ENCODE data around the gene TMEM132C.
A peak's percentile ranks its signal among the peaks of the same experiment; 100 is the strongest.

TMEM132C gene

DNA sequence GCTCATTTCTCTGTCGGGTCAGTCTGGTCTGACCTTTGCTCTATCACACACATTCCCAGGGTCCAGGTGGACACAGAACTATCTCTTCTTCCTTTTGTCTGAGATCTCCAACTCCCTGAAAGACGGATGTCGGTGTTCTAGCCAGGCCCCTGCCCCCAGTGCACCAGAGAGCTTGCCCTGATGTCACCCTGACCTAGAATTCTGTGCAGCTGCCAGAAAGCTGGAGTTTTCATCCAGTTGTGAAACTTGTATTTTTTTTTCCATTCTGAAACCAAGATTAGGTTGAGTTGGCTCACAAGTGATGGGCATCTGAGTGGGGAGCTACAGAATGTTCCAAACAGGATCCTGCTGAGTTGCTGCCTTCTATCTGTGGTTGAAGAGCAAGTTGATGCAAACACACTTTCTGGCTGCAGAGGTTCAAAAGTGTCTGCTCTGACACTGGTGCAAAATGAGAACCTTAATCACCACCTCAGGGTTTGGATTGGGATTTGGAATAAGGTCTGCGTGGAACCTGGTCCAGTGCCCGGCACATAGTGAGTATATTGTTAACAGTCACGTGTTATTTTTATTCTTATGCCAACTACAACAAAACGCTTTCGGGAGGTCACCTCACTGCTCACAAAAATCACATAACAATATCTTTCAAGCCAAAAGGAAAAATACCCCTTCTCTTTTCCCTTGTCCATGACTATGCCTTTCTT, 345.3 kb downstream of the TMEM132C start:
- no peak for DNase-seq (ENCODE audit: low spot score)

DNA sequence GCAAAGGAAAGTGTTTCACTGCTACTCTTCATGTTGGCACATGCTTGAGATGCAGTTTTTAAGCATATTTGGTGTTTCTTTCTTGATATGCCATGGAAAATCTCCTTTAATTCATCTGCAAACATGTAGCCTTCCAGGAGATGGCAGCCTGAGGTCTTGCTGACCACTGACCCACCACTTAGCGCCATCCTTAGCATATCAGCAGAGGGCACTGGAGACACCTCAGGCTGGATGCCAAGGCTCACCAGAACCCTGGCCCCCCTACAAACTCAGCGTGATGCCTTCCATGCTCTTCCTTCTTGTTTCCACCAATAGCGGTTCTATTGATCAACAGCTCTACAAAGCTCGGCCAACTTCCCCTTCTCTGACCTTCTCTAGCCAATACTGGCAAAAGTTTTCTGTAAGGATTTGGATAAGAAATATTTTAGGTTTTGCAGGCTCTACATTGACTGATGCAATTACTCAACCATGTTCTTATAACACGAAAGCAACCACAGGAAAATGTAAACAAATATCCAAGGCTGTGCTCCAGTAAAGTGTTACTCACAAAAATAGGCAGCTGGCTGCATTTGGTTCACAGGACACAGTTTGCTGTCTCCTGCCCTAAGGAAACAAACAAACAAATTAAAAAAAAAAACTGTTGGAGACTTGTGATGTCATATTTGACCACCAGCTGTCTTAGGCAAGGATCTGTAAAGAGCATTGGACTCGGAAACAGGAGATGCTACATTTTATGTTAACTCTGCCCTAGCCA, 347.0 kb downstream of the TMEM132C start:
- no peak for DNase-seq (ENCODE audit: low spot score)

DNA sequence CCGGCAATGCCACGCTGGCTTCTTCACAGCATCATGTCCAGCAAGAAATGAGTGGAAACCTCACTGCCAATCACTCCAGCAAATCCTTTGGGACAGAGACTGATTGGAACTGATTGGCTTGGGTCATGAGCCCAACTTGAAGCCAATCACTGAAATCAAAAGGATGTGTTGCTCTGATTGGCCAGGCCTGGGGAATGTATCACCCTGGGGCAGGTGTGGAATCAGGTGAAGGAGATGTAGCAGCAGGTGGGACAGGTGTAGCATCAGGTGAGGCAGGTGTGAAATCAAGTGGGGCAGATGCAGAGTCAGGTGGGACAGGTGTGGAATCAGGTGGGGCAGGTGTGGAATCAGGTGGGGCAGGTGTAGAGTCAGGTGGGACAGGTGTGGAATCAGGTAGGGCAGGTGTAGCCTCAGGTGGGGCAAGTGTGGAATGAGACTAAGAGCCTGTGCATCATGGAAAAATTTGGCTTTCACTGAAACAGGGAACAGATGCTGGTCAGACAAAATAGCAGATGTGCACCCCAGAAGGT, 350.4 kb downstream of the TMEM132C start:
- no peak for DNase-seq (ENCODE audit: low spot score)

DNA sequence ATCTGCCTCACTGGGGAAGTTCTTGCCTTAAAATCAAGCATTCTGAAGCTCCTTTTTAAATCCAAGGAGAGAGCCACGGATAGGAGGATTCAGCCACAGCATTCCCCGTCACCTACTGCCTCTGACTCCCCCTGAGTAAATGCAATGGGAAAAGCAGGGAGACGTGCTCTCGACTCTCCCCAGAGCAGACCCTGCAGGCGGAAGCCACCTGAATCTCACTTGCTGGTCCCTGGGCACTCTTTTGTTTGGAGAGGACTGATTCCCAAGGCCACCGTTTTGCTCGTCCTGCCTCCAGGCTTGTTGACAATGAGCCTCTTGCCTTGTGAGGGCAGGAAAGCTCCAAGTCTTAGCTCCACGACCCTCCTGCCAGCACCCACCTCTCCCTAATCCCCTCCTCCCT, 352.3 kb downstream of the TMEM132C start:
- DNase-seq (ENCODE audit: low spot score), result no peak

- DNase-seq (ENCODE audit: low spot score), result no peak
Observed at GRCh38 chr12:128621304-128621703, 354.3 kb downstream of the TMEM132C start.

GRCh38 chr12:128623748-128624147, 356.8 kb downstream of the TMEM132C start:
- DNase-seq (ENCODE audit: low spot score), result no peak

GRCh38 chr12:128626808-128627320, 359.9 kb downstream of the TMEM132C start:
- no peak for DNase-seq (ENCODE audit: low spot score)

- DNase-seq (ENCODE audit: low spot score), result no peak
Observed at GRCh38 chr12:128627659-128628058, 360.7 kb downstream of the TMEM132C start.

- DNase-seq (ENCODE audit: low spot score), result no peak
Observed at GRCh38 chr12:128629979-128630378, 363.0 kb downstream of the TMEM132C start.

GRCh38 chr12:128637642-128638606, 371.0 kb downstream of the TMEM132C start:
- no peak for DNase-seq (ENCODE audit: low spot score)

DNA sequence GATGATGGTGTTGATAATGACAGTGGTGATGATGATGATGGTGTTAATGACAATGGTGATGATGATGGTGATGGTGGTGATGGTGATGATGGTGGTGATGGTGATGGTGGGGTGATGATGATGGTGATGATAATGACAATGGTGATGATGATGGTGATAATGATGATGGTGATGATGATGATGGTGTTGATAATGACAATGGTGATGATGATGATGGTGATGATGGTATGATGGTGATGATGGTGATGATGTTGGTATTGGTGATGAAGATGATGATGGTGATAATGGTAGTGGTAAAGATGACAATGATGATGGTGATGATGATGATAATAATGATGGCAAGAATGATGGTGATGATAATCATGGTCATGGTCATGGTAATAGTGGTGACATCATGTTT, 372.1 kb downstream of the TMEM132C start:
- no peak for DNase-seq (ENCODE audit: low spot score)

GRCh38 chr12:128643155-128643554, 376.2 kb downstream of the TMEM132C start:
- no peak for DNase-seq (ENCODE audit: low spot score)

DNA sequence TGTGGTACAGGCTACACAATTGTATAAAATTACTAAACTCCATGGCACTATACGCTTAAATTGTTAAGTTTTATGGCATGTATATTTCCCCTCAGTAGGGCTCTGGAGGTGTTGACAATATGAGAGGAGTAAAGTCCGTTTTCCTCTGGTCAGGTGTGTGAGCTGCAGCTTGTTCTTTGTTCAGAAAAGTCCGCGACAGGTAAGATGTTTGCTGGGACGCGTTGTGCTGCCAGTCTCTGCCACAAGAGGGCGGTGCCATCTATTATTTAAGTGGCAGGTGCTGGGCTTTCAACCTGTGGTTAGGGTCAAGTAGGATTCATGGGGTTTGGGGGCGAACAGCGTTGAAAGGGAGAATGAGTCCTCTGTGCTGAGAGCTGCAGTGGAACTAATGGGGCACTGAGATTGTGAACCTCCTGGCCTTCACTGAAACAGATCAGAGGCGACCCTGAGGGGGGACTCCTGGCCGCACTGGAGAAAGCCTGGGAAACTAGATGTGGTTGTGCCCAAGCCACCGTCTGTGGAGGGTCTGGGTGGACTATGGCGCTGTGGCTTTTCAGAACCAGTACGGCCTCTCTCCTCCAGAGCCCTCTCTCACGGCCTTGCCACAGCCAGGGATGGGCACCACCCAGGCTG, 377.8 kb downstream of the TMEM132C start:
- DNase-seq (ENCODE audit: low spot score), result peak; percentile 20

DNA sequence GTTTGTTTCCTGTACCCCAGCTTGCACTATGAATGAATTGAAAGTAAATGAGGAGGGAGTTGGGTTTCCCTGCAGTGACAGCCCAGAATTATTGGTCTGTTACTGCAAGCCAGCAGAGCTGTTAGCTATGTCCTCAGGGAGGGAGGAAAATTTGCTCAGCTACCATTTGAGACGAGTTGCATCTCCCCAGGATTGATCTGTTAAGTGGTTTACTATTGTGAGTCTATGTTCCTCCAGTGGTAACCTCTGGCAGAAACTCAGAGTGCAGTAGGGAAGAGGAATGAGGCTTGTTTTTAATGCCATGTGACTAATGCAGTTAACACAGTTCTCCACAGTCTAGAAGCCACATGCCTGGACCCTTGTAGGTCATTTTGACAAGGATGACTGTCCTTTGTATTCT, 382.9 kb downstream of the TMEM132C start:
- no peak for DNase-seq (ENCODE audit: low spot score)

DNA sequence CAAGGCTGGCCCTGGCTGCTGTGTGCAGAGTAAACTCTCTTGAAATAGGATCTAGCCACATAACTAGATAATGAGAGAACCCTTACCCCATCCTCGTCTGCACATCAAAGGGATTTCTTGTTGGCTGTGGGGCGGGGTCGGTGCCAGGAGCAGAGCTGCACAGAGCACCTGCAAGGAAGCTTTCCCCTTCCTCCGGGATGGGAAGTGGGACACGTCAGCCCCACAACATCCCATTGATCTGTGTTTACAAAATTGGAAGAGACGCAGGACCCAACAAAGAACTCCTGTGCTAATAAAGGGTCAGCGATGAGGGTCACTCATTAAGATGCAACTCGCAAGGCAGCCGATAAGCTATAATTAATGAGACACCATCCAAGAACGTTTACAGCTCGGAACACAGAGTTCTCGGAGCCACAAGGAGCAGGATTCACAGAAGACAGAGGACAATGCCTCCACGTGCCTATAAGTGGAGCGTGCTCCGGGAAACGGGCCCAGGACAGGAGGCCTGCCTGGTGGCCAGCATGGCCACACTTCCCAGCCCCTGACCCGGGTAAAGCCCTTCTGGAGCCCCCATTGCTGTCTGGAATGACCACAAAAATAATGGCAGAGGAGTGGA, 385.3 kb downstream of the TMEM132C start:
- DNase-seq (ENCODE audit: low spot score), result no peak

DNA sequence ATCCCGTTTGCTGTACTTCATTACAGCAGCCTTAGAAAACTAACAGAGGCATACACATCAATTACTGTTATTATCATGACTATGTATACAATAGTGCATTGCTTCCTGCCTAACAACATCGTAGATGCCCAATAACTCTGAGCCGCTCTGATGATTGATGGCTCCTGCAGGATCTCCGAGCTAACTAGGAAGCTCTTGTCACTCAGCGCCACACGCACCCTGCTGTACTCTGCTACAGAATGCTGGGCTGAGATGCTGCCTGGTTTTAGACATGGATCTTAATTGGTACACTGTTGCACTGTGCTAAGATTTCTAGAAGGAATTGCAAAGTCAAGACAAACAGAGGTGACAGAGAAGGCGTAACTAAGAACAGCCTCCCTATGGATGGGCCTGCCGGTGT, 387.5 kb downstream of the TMEM132C start:
- no peak for DNase-seq (ENCODE audit: low spot score)

- DNase-seq (ENCODE audit: low spot score), result no peak
Observed at GRCh38 chr12:128657378-128657777, 390.4 kb downstream of the TMEM132C start.

DNA sequence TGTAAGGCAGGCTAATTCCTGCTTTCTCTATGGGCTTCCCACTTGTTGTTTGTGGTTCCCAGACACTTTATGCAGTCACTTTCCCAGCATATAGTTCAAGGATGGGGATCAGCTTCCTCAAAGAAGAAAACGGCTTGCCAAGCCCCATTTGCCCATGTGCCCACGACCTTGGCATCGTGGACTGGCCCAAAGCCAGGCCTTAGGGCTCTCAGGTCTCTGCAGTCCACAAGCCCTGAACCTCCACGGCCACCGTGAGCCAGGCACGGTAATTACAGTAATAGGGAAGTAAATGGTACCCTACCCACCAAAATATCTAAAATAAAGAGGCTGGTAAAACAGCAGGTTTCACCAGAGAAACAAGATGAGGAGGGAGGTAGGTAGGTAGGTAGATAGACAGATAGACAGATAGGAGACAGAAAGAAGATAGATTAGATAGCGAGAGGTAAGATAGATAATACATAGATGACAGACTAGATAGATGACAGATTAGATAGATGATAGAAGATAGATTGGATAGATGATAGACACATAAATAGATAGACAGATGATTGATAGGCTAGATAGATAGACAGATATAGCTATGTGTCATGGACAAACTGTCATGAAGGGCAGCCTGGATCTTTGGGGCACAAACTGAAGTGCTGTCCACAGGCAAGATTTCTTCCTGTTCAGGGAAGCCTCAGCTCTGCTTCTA, 393.7 kb downstream of the TMEM132C start:
- DNase-seq (ENCODE audit: low spot score), result no peak

DNA sequence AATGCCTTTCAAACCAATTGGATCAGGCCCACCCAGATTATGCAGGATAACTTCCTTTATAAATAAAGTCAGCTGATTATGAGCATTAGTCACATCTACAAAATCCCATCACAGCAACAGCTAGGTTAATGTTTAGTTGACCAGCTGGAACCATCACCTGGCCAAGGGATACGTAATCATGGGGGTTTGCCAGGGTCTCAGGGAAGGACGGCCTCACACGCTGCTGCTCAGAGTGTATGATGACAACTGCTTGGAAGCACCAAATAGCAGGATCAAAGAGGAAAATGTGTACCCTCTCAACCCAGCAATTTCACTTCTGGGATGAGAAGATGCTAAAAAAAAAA, 394.2 kb downstream of the TMEM132C start:
- DNase-seq (ENCODE audit: low spot score), result no peak

DNA sequence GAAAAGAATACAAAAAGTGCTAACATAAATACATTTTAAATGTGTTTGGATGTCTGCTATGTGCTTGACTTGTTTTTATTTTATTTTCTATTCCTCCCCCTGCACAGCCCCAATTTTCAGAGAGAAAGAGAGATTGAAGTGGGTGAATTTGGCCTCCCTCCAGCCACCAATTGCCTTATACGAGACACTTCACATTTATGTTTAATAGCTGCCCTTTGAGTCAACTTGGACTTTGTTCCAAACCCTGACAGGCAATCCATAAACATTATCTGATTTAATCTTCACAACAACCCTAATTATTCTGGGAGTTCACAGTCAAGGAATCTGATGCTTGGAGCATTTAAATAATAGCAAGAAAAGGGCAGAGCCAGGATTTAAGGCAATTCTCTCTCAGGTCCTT, 395.1 kb downstream of the TMEM132C start:
- no peak for DNase-seq (ENCODE audit: low spot score)

DNA sequence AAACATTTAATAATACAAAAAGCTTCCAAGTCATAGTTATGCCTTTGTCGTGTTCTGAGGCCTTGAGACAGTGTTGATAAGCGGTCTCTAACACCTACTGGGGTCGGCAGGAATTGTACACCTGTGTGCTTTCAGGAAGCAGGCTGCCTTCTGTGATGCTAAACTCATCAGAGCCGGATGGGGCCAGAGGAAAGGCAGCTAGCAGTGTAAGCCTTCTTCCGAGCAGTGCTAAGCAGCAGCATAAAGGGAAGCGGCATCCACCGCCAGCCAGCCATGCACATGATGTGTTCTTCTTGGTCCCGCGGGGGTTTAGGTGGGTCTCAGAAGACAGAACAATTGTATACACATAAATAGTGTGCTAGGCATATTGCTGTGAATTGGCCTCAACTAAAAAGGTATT, 397.5 kb downstream of the TMEM132C start:
- DNase-seq (ENCODE audit: low spot score), result no peak
